ENCODE results near the gene DEK. TPM values are rescaled to one million over a fixed set of nuclear protein-coding genes. Genes with fewer than 3 reads are reported as not detected.

Gene DEK
- polyA plus RNA-seq, 1 donor (not counting 4 experiments of a cell fraction or from before 2014, with no cell fraction given) = 45.0 TPM

GRCh38 chr6:18262702-18263417, 1.5 kb downstream of the DEK start:
- H3K9ac ChIP-seq (ENCODE audit: control insufficient read depth, extremely low read depth, insufficient read depth, low read length) = peak overlapping the region; percentile 95
- H3K9me3 ChIP-seq (ENCODE audit: control insufficient read depth, low read depth, low read length) = peaks cover 2% of the 10 kb centered on the region
- TF ChIP-seq, protein P1, sequence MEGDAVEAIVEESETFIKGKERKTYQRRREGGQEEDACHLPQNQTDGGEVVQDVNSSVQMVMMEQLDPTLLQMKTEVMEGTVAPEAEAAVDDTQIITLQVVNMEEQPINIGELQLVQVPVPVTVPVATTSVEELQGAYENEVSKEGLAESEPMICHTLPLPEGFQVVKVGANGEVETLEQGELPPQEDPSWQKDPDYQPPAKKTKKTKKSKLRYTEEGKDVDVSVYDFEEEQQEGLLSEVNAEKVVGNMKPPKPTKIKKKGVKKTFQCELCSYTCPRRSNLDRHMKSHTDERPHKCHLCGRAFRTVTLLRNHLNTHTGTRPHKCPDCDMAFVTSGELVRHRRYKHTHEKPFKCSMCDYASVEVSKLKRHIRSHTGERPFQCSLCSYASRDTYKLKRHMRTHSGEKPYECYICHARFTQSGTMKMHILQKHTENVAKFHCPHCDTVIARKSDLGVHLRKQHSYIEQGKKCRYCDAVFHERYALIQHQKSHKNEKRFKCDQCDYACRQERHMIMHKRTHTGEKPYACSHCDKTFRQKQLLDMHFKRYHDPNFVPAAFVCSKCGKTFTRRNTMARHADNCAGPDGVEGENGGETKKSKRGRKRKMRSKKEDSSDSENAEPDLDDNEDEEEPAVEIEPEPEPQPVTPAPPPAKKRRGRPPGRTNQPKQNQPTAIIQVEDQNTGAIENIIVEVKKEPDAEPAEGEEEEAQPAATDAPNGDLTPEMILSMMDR (optimal IDR thresholded peaks at IDR 0.05 in 1 of 3, IDR thresholded peaks at IDR 0.05 in 1 of 3, conservative IDR thresholded peaks at IDR 0.05 in 1 of 3; ENCODE audit: extremely low read depth in 1 of 3, insufficient read depth in 2 of 3, low read length in 3 of 3) = no peak
- no peak for TF ChIP-seq EZH2 (IDR thresholded peaks at IDR 0.05; ENCODE audit: low read length)
- DNase-seq (ENCODE audit: low read depth, low spot score) (no peak), FAIRE-seq (peak; percentile 46)
- H3K79me2 ChIP-seq (ENCODE audit: control insufficient read depth, insufficient read depth, low read length) = peaks cover 61% of the 10 kb centered on the region
- H3K4me3 ChIP-seq (ENCODE audit: control insufficient read depth in 2 of 3, extremely low read depth in 1 of 3, insufficient read depth in 2 of 3, low read depth in 1 of 3, low read length in 3 of 3) = peak overlapping the region; percentile 77 to 98 (median 95)
- peaks cover 0 to 6% of the 10 kb centered on the region in 2 experiments for H3K36me3 ChIP-seq (ENCODE audit: control insufficient read depth in 2 of 2, extremely low read depth in 1 of 2, insufficient read depth in 2 of 2, low read length in 2 of 2)
- no peaks in the 10 kb centered on the region for H3K27me3 ChIP-seq (ENCODE audit: control insufficient read depth, extremely low read depth, insufficient read depth, low read length)
- peaks cover 10% of the 10 kb centered on the region for H4K20me1 ChIP-seq (ENCODE audit: control insufficient read depth, extremely low read depth, insufficient read depth, low read length)
- dilution Hi-C loops (cut with MboI; ENCODE audit: extremely low pct_ligation_motif_present, low sequenced_read_pairs) = no loop called here
- H3K27ac ChIP-seq (ENCODE audit: control insufficient read depth, insufficient read depth, low read length) = peak overlapping the region; percentile 90
- peaks cover 2% of the 10 kb centered on the region for H3K9me1 ChIP-seq (ENCODE audit: control insufficient read depth, extremely low read depth, insufficient read depth, low read length)
- peak overlapping the region; percentile 100 for H3K4me2 ChIP-seq (ENCODE audit: control insufficient read depth, extremely low read depth, insufficient read depth, low read depth, low read length)
- peak overlapping the region; percentile 71 for H2AFZ ChIP-seq (ENCODE audit: control insufficient read depth, low read length)
- H3K4me1 ChIP-seq (ENCODE audit: control insufficient read depth, extremely low read depth, insufficient read depth, low read length) = peaks cover 41% of the 10 kb centered on the region

DNA sequence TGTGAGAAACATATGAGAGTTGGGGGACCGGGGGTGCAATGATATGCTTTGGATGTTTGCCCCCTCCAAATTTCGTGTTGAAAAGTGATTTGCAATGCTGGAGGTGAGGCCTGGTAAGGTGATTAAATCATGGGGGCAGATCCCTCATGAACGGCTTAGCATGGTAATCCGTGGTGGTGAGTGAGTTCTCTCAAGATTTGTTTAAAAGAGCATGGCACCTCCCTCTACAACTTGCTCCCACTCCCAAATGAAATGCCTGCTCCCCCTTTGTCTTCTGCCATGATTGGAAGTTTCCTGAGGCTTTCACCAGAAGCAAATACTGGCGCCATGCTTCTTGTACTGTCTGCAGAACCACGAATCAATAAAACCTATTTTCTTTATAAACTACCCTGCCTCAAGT, 2.5 kb downstream of the DEK start:
- Histone ChIP-seq H2AFZ (ENCODE audit: control insufficient read depth, low read length) (no peak overlapping the region), H3K27me3 (ENCODE audit: control insufficient read depth, extremely low read depth, insufficient read depth, low read length) (no peaks in the 10 kb centered on the region), H3K4me3 (ENCODE audit: control insufficient read depth in 2 of 3, extremely low read depth in 1 of 3, insufficient read depth in 2 of 3, low read depth in 1 of 3, low read length in 3 of 3) (peak overlapping the region in 1 of 3 experiments; percentile 98), H3K36me3 (ENCODE audit: control insufficient read depth in 2 of 2, extremely low read depth in 1 of 2, insufficient read depth in 2 of 2, low read length in 2 of 2) (peaks cover 0 to 6% of the 10 kb centered on the region in 2 experiments), H3K9me3 (ENCODE audit: control insufficient read depth, low read depth, low read length) (peaks cover 2% of the 10 kb centered on the region), H3K79me2 (ENCODE audit: control insufficient read depth, insufficient read depth, low read length) (peaks cover 69% of the 10 kb centered on the region), H3K4me2 (ENCODE audit: control insufficient read depth, extremely low read depth, insufficient read depth, low read depth, low read length) (peak overlapping the region; percentile 100), H3K27ac (ENCODE audit: control insufficient read depth, insufficient read depth, low read length) (peak overlapping the region; percentile 31), H4K20me1 (ENCODE audit: control insufficient read depth, extremely low read depth, insufficient read depth, low read length) (peaks cover 10% of the 10 kb centered on the region), H3K9me1 (ENCODE audit: control insufficient read depth, extremely low read depth, insufficient read depth, low read length) (peaks cover 2% of the 10 kb centered on the region), H3K4me1 (ENCODE audit: control insufficient read depth, extremely low read depth, insufficient read depth, low read length) (peaks cover 41% of the 10 kb centered on the region), H3K9ac (ENCODE audit: control insufficient read depth, extremely low read depth, insufficient read depth, low read length) (no peak overlapping the region)
- TF ChIP-seq EZH2 (IDR thresholded peaks at IDR 0.05; ENCODE audit: low read length) = no peak
- TF ChIP-seq, protein P1 (optimal IDR thresholded peaks at IDR 0.05 in 1 of 3, IDR thresholded peaks at IDR 0.05 in 1 of 3, conservative IDR thresholded peaks at IDR 0.05 in 1 of 3; ENCODE audit: extremely low read depth in 1 of 3, insufficient read depth in 2 of 3, low read length in 3 of 3) = no peak
- no peak for DNase-seq (ENCODE audit: low read depth, low spot score)
- no peak for FAIRE-seq
- dilution Hi-C loops (cut with MboI; ENCODE audit: extremely low pct_ligation_motif_present, low sequenced_read_pairs) = no loop called here

Data from keratinocyte (primary cell).